Epithelial cell of umbilical artery (primary cell): ENCODE data around the gene HSFX2. TPM values are rescaled to one million over a fixed set of nuclear protein-coding genes. Genes with fewer than 3 reads are reported as not detected.

Experiments used
- total RNA-seq: library from RNA; depleted of rRNA; stranded (reverse); fragments of >200 nt; gene quantifications from 2 replicates; pipeline ENCODE4 v1.2.3, GENCODE V29; 2014

The HSFX2 gene
- 0.32 TPM in 1 of 2 replicates, not detected in the other for total RNA-seq

GRCh38 chrX:149595214-149595613 lies at the start of gene HSFX2:
Gene HSFX2, minus strand, starts transcription at chrX:149595314. Its CDS starts 614 bp downstream, at chrX:149594700.

GRCh38 chrX:149631234-149632165 lies 36.4 kb upstream of the HSFX2 start, which contains the start of gene TMEM185A:
Gene TMEM185A, minus strand, starts transcription at chrX:149631792. Its CDS starts 212 bp downstream, at chrX:149631580.

GRCh38 chrX:149587359-149587758 lies 7.8 kb downstream of the HSFX2 start, which contains the start of gene MAGEA9B:
Gene MAGEA9B, minus strand, starts transcription at chrX:149587459. Its CDS starts 4,280 bp downstream, at chrX:149583179.

DNA sequence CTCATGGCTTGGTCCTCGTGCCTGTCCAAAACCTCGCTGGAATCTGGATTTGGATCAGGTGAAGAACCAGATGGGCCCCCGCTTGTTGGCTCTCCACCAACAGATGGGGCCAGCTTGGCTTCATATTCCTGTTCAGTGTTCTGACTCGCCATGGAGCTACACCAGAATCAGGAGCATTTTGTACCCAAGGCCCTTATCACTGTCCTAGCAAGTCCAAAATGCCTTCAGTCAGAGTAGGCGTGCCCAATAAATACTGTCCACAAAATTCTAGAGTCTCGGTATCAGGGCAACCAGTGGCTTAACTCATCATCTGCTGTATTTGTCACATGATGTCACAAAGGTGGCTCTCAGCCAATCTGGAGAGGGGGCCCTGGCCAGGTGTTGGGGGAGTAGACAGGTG lies 45.4 kb downstream of the HSFX2 start, which contains the start of gene HSFX3:
HSFX3 (minus strand) TSS at position 224 of the 400 bp plus-strand sequence; CDS start at position 152, 72 bp downstream.

Other genes with a start within 250 kb of the HSFX2 start
- 19.3 and 23.1 TPM in 2 replicates for gene IDS, start 90.0 kb downstream of the HSFX2 start, total RNA-seq
- 13.3 and 16.3 TPM in 2 replicates for gene EOLA1, start 54.3 kb downstream of the HSFX2 start, total RNA-seq
- gene HSFX3, start 45.4 kb downstream of the HSFX2 start, total RNA-seq, result not detected in 2 replicates
- gene MAGEA9B, start 7.9 kb downstream of the HSFX2 start, total RNA-seq, result not detected in 2 replicates
- gene TMEM185A, start 36.5 kb upstream of the HSFX2 start, total RNA-seq, result 11.1 and 14.6 TPM in 2 replicates
- gene MAGEA11, start 116.7 kb upstream of the HSFX2 start, total RNA-seq, result not detected in 2 replicates
- under 0.01 and 0.46 TPM in 2 replicates for gene HSFX1, start 178.8 kb upstream of the HSFX2 start, total RNA-seq
- not detected in 2 replicates for gene MAGEA9, start 186.6 kb upstream of the HSFX2 start, total RNA-seq